ENCODE measurements around the gene GNB1L.

The GNB1L gene

DNA sequence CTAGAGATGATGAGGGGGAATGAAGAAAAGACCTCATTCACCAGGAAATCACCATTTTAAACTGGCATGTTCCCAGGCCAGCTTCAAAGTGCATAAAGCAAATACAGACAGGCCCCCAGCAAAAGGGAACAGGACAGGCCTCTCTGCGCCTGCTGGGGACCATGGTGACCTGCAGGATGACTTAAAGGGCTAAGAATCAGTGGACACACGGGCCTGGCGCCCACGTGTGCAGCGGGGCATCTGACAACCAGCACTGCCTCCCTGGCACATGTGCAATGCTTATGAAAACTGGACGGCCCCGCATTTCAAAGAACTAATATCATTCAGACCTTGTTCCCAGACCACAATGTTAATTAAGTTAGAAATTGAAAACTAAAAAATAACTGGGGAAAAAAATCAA is 58.5 kb downstream of the GNB1L start:
- H3F3A ChIP-seq (ENCODE audit: insufficient read depth, low read length): no peaks in the 10 kb centered on the region

DNA sequence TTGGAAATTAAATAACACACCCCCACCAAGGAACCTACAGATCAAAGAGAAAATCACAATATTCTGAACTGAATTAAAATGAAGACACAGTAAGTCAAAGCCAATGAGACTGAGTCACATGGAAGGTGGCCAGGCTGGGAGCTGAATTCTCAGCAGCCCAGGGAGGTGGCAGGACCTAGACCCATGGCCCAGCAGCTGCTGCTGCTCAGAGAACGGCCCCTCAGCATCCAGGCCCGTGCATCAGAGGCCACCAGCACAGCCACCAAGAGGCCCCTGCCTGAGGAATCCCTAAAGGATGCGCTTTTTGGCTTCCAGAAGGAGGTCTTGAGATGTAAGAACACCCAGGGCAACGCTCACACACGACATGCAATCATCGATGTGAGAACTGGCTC is 59.1 kb downstream of the GNB1L start:
- Histone ChIP-seq H3K4me3 (ENCODE audit: low read length) (no peak overlapping the region), H3K9me3 (replicated peaks; ENCODE audit: insufficient read depth, low read length) (no peaks in the 10 kb centered on the region), H3K79me2 (ENCODE audit: low read length) (no peaks in the 10 kb centered on the region), H3K36me3 (replicated peaks; ENCODE audit: insufficient read depth, low read length) (no peaks in the 10 kb centered on the region), H3K27me3 (replicated peaks; ENCODE audit: insufficient read depth, low read length) (no peaks in the 10 kb centered on the region), H3K27ac (ENCODE audit: low read length) (no peak overlapping the region), H4K20me1 (ENCODE audit: insufficient read depth, low read length) (no peaks in the 10 kb centered on the region), H3K9ac (ENCODE audit: low read length) (no peak overlapping the region), H3K4me2 (ENCODE audit: low read depth, low read length) (no peak overlapping the region), H3F3A (ENCODE audit: insufficient read depth, low read length) (no peaks in the 10 kb centered on the region), H2AFZ (ENCODE audit: low read length) (no peak overlapping the region), H3K9me2 (replicated peaks; ENCODE audit: insufficient read depth, low read length) (no peaks in the 10 kb centered on the region), H3K4me1 (ENCODE audit: low read length) (no peaks in the 10 kb centered on the region)
- DNase-seq: no peak
- TF ChIP-seq EZH2phosphoT487 (IDR thresholded peaks at IDR 0.05; ENCODE audit: low read length) (no peak), EZH2 (optimal IDR thresholded peaks at IDR 0.05; ENCODE audit: low read depth, low read length) (no peak)
- TF ChIP-seq, protein P1, sequence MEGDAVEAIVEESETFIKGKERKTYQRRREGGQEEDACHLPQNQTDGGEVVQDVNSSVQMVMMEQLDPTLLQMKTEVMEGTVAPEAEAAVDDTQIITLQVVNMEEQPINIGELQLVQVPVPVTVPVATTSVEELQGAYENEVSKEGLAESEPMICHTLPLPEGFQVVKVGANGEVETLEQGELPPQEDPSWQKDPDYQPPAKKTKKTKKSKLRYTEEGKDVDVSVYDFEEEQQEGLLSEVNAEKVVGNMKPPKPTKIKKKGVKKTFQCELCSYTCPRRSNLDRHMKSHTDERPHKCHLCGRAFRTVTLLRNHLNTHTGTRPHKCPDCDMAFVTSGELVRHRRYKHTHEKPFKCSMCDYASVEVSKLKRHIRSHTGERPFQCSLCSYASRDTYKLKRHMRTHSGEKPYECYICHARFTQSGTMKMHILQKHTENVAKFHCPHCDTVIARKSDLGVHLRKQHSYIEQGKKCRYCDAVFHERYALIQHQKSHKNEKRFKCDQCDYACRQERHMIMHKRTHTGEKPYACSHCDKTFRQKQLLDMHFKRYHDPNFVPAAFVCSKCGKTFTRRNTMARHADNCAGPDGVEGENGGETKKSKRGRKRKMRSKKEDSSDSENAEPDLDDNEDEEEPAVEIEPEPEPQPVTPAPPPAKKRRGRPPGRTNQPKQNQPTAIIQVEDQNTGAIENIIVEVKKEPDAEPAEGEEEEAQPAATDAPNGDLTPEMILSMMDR (IDR thresholded peaks at IDR 0.05; ENCODE audit: low read length): no peak

More for the DNA sequence above, 58.5 kb downstream of the GNB1L start:
- H3K79me2 ChIP-seq (ENCODE audit: low read length): no peaks in the 10 kb centered on the region
- H3K4me3 ChIP-seq (ENCODE audit: low read length): no peak overlapping the region
- DNase-seq: no peak
- no peaks in the 10 kb centered on the region for H3K4me1 ChIP-seq (ENCODE audit: low read length)
- H3K27me3 ChIP-seq (replicated peaks; ENCODE audit: insufficient read depth, low read length): no peaks in the 10 kb centered on the region
- no peak overlapping the region for H3K27ac ChIP-seq (ENCODE audit: low read length)
- H3K9ac ChIP-seq (ENCODE audit: low read length): no peak overlapping the region
- H3K36me3 ChIP-seq (replicated peaks; ENCODE audit: insufficient read depth, low read length): no peaks in the 10 kb centered on the region
- H2AFZ ChIP-seq (ENCODE audit: low read length): no peak overlapping the region
- no peaks in the 10 kb centered on the region for H3K9me3 ChIP-seq (replicated peaks; ENCODE audit: insufficient read depth, low read length)
- H4K20me1 ChIP-seq (ENCODE audit: insufficient read depth, low read length): no peaks in the 10 kb centered on the region
- no peaks in the 10 kb centered on the region for H3K9me2 ChIP-seq (replicated peaks; ENCODE audit: insufficient read depth, low read length)
- no peak overlapping the region for H3K4me2 ChIP-seq (ENCODE audit: low read depth, low read length)
- TF ChIP-seq, protein P1 (IDR thresholded peaks at IDR 0.05; ENCODE audit: low read length): no peak
- TF ChIP-seq EZH2phosphoT487 (IDR thresholded peaks at IDR 0.05; ENCODE audit: low read length) (no peak), EZH2 (optimal IDR thresholded peaks at IDR 0.05; ENCODE audit: low read depth, low read length) (no peak)

DNA sequence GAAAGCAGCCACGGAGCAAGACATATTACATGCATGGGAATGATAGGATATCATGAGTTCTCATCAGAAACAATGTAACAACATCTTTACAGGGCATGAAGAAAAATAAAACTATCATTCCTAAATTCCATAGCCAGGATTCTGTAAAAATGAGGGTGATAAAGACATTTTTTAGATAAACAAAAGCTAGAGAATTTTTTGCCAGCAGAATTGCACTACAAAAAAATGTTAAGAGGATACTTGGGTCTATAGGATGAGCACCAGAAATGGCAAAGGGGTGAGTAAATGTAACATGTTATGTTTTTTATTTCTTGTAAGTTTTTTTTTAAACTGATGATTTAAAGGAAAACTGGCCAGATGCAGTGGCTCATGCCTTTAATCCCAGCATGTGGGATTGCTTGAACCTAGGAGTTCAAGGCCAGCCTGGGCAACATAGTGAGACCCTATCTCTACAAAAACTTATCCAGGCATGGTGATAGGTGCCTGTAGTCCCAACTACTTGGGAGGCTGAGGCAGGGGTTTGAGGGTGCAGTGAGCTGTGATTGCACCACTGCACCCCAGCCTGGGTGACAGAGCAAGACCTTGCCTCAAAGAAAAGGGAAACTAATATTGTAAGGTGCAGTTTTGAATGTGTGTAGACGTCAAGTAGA is 60.9 kb downstream of the GNB1L start:
- H3K79me2 ChIP-seq (ENCODE audit: low read length): no peaks in the 10 kb centered on the region
- no peak overlapping the region for H3K9ac ChIP-seq (ENCODE audit: low read length)
- no peaks in the 10 kb centered on the region for H3K27me3 ChIP-seq (replicated peaks; ENCODE audit: insufficient read depth, low read length)
- H3K4me3 ChIP-seq (ENCODE audit: low read length): no peak overlapping the region
- H4K20me1 ChIP-seq (ENCODE audit: insufficient read depth, low read length): no peaks in the 10 kb centered on the region
- H3K9me3 ChIP-seq (replicated peaks; ENCODE audit: insufficient read depth, low read length): no peaks in the 10 kb centered on the region
- TF ChIP-seq, protein P1 (IDR thresholded peaks at IDR 0.05; ENCODE audit: low read length): no peak
- TF ChIP-seq EZH2phosphoT487 (IDR thresholded peaks at IDR 0.05; ENCODE audit: low read length): no peak
- TF ChIP-seq EZH2 (optimal IDR thresholded peaks at IDR 0.05; ENCODE audit: low read depth, low read length): no peak
- H3K4me2 ChIP-seq (ENCODE audit: low read depth, low read length): no peak overlapping the region
- H3F3A ChIP-seq (ENCODE audit: insufficient read depth, low read length): no peaks in the 10 kb centered on the region
- H3K27ac ChIP-seq (ENCODE audit: low read length): no peak overlapping the region
- H3K9me2 ChIP-seq (replicated peaks; ENCODE audit: insufficient read depth, low read length): no peaks in the 10 kb centered on the region
- H3K36me3 ChIP-seq (replicated peaks; ENCODE audit: insufficient read depth, low read length): no peaks in the 10 kb centered on the region
- H3K4me1 ChIP-seq (ENCODE audit: low read length): no peaks in the 10 kb centered on the region
- no peak overlapping the region for H2AFZ ChIP-seq (ENCODE audit: low read length)
- DNase-seq: no peak
